HCT116 (cell line): Measurements from ENCODE around the gene TAS2R39.

ENCODE experiments used
- EZH2phosphoT487 ChIP-seq: fragments of 200-600 bp; IDR thresholded peaks from 2 replicates; pipeline ENCODE4 v1.6.1; 2018; ENCODE audit warnings: antibody characterized with exemption, borderline replicate concordance
- MAX ChIP-seq: IDR thresholded peaks from 2 replicates; pipeline ENCODE4 v1.6.1; 2012
- POLR2AphosphoS5 ChIP-seq: IDR thresholded peaks from 2 replicates; pipeline ENCODE4 v1.6.1; 2011; ENCODE audit warnings: mild to moderate bottlenecking, low read depth, low read length, moderate library complexity
- SRF ChIP-seq: IDR thresholded peaks from 2 replicates; pipeline ENCODE4 v1.6.1; 2012; ENCODE audit warnings: low read depth
- TF ChIP-seq, protein P1 (sequence below), 3 experiments: fragments of 200-600 bp in 1 of 3; sonication (generic) in 1 of 3; IDR thresholded peaks in 2 of 3; conservative IDR thresholded peaks in 1 of 3; 2 replicates each; pipeline ENCODE4 v1.5.1; 2012 to 2017; ENCODE audit warnings: low read depth in 2 of 3, low read length in 2 of 3, antibody characterized with exemption in 1 of 3, borderline replicate concordance in 1 of 3, control low read depth in 1 of 3, mild to moderate bottlenecking in 1 of 3, mixed read lengths in 1 of 3, mixed run types in 1 of 3, moderate library complexity in 1 of 3; ENCODE audit not compliant: insufficient read depth in 1 of 3

- TF ChIP-seq MAX (no peak), SRF (no peak), POLR2AphosphoS5 (no peak), EZH2phosphoT487 (no peak)
- TF ChIP-seq, protein P1, sequence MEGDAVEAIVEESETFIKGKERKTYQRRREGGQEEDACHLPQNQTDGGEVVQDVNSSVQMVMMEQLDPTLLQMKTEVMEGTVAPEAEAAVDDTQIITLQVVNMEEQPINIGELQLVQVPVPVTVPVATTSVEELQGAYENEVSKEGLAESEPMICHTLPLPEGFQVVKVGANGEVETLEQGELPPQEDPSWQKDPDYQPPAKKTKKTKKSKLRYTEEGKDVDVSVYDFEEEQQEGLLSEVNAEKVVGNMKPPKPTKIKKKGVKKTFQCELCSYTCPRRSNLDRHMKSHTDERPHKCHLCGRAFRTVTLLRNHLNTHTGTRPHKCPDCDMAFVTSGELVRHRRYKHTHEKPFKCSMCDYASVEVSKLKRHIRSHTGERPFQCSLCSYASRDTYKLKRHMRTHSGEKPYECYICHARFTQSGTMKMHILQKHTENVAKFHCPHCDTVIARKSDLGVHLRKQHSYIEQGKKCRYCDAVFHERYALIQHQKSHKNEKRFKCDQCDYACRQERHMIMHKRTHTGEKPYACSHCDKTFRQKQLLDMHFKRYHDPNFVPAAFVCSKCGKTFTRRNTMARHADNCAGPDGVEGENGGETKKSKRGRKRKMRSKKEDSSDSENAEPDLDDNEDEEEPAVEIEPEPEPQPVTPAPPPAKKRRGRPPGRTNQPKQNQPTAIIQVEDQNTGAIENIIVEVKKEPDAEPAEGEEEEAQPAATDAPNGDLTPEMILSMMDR (IDR thresholded peaks at IDR 0.05 in 2 of 3, conservative IDR thresholded peaks at IDR 0.05 in 1 of 3; ENCODE audit: borderline replicate concordance in 1 of 3, insufficient read depth in 1 of 3, low read depth in 2 of 3, low read length in 2 of 3), result no peak
Measured at GRCh38 chr7:143147070-143147469, 36.1 kb upstream of the TAS2R39 start.
